A172 (cell line): ENCODE results near the gene CEP97. TPM values are rescaled to one million over a fixed set of nuclear protein-coding genes. Genes with fewer than 3 reads are reported as not detected.

Experiments
- DNase-seq: peaks from one replicate; pipeline ENCODE4 v3.0.0-alpha.2; 2015; ENCODE audit warnings: low spot score
- total RNA-seq: library from RNA; depleted of rRNA; stranded (reverse); fragments of >200 nt; shearing (Covaris generic); gene quantifications from 2 replicates; pipeline ENCODE4 v1.2.3, GENCODE V29; 2014; rRNA removed

Gene CEP97
- total RNA-seq, 1 experiment from 2014 or later: 32.9 TPM

DNA sequence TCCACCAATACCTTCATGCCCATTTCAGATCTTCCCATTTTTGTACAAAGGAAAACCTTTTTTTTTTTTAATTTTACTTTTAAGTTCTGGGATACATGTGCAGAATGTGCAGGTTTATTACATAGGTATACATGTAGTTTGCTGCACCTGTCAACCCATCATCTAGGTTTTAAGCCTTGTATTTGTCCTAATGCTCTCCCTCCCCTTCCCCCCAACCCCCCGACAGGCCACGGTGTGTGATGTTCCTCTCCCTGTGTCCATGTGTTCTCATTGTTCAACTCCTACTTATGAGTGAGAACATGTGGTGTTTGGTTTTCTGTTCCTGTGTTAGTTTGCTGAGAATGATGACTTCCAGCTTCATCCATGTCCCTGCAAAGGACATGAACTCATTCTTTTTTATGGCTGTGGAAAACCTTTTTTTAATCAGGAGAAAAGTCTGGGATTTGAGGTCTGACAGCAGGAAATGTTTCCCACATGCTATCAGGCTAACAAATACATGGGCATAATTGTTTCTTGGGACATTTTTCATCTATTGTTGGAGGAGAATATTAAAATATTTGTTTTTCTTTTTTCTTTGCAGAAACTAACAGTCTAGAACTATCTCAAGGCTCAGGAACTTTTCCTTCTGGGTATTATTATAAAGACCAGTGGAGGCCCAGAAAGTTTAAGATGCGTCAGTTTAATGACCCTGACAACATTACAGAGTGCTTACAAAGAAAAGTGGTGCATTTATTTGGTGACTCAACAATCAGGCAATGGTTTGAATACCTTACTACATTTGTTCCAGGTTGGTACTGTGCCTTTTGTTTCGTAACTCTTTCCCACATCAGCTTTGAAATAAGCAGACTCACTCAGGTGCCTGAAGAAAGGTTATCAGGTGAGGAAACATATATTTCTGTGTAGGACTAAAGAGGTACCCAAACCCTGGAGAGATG, 92.1 kb downstream of the CEP97 start:
- no peak for DNase-seq

DNA sequence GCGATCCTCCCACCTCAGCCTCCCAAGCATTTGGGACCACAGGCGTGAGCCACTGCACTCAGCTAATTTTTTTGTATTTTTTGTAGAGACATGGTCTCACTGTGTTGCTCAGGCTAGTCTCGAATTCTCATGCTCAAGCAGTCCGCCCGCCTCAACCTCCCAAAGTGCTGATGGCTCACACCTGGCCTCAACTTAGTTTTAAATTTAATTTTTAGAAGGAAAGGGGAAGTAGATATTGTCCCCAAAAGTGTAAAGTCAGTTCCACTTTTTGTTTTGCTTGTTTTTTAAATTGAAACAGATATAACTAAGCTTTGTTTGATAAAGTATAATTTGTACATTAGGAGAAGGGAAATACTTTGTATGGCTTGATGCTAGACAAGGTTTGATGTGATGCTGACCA, 93.6 kb downstream of the CEP97 start:
- DNase-seq: no peak

DNA sequence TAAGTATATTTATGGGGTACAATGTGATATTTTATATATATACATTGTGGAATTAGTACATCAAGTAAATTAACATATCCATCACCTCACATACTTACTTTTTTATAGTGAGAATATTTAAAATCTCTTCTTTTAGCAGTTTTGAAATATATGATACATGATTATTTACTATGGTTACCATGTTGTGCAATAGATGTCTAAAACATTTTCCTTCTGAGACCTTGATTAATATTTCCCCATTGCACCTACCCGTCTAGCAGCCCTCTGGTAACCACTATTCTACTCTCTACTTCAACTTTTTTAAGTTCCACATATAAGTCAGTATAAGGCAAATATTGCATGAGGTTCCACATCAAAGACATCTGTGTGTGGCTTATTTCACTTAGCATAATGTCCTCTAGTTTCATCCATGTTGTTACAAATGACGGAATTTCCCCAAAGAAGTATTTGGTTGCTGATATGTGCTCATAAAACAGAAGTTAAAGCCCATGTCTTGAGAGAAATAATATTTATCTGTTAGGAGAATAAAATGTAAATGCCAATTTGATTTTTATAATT, 95.3 kb downstream of the CEP97 start:
- no peak for DNase-seq

Other genes with a start within 250 kb of the CEP97 start
- 13.7 and 23.6 TPM in 2 replicates for gene SENP7, start 211.4 kb upstream of the CEP97 start, total RNA-seq
- 51.7 and 57.7 TPM in 2 replicates for gene TRMT10C, start 162.7 kb upstream of the CEP97 start, total RNA-seq
- gene PCNP, start 150.4 kb upstream of the CEP97 start, total RNA-seq: 102 and 128 TPM in 2 replicates
- gene ZBTB11, start 47.5 kb upstream of the CEP97 start, total RNA-seq: 22.8 and 31.4 TPM in 2 replicates
- 1,824 and 2,164 TPM in 2 replicates for gene RPL24, start 37.9 kb upstream of the CEP97 start, total RNA-seq
- 13.0 and 16.7 TPM in 2 replicates for gene NXPE3, start 54.6 kb downstream of the CEP97 start, total RNA-seq
- gene NFKBIZ, start 124.9 kb downstream of the CEP97 start, total RNA-seq: 1.8 and 7.5 TPM in 2 replicates